GM12872 (cell line): ENCODE measurements around the gene SLC4A7.
A peak's percentile ranks its signal among the peaks of the same experiment; 100 is the strongest.

ENCODE experiments used
- TF ChIP-seq, protein P1 (sequence below): IDR thresholded peaks from 3 replicates; pipeline ENCODE4 v1.5.1; 2011; ENCODE audit warnings: low read depth, mild to moderate bottlenecking, low read length, moderate library complexity; ENCODE audit not compliant: insufficient read depth

The SLC4A7 gene

GRCh38 chr3:27485866-27486265 is 1.7 kb upstream of the SLC4A7 start:
- TF ChIP-seq, protein P1, sequence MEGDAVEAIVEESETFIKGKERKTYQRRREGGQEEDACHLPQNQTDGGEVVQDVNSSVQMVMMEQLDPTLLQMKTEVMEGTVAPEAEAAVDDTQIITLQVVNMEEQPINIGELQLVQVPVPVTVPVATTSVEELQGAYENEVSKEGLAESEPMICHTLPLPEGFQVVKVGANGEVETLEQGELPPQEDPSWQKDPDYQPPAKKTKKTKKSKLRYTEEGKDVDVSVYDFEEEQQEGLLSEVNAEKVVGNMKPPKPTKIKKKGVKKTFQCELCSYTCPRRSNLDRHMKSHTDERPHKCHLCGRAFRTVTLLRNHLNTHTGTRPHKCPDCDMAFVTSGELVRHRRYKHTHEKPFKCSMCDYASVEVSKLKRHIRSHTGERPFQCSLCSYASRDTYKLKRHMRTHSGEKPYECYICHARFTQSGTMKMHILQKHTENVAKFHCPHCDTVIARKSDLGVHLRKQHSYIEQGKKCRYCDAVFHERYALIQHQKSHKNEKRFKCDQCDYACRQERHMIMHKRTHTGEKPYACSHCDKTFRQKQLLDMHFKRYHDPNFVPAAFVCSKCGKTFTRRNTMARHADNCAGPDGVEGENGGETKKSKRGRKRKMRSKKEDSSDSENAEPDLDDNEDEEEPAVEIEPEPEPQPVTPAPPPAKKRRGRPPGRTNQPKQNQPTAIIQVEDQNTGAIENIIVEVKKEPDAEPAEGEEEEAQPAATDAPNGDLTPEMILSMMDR, result no peak

GRCh38 chr3:27483117-27484014 is 818 bp downstream of the SLC4A7 start:
- TF ChIP-seq, protein P1, result no peak

- TF ChIP-seq, protein P1, result no peak
These were observed 4.2 kb downstream of the SLC4A7 start for GRCh38 chr3:27479806-27480543.

GRCh38 chr3:27471923-27472550 is 12.1 kb downstream of the SLC4A7 start:
- TF ChIP-seq, protein P1, result no peak

GRCh38 chr3:27468283-27468886 is 15.8 kb downstream of the SLC4A7 start:
- TF ChIP-seq, protein P1, result no peak

DNA sequence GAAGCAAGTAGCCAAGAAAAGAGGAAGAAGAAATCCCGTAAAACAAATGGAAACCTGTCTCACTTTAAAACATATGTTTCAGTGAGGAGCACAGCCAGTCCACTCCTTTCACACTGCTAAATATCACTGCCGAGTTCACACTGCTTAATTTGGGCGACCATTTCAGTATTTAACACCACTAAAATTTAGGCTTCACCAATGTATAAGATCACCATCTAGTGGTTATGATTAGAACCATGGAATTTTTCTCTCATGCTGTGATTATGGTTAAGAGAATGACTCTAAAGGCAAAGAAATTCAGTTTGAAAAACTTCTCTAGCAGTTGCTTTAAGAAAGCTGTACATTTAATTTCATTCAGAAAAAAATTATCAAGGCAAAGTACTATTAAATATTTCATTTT is 16.6 kb downstream of the SLC4A7 start:
- TF ChIP-seq, protein P1, result peak; percentile 45; the same call in 2 of the 3 replicates

DNA sequence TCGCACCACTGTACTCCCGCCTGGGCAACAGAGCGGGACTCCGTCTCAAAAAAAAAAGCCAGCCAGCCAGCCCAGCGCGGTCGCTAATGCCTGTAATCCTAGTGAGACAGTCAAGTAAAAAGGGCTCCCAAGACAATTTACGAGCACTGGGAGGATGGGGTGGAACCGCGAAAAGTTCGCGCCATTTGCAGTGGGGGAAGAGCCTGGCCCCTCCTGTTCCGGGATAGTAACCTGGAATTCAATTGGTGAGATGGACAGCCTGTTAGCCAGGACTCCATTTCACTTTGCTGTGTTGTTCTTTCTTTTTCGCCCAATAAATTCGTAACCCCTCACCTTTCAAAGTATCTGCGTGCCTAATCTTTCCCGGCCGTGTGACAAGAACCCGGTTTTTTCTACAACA is 19.5 kb downstream of the SLC4A7 start:
- TF ChIP-seq, protein P1, result no peak
